ENCODE measurements around the gene GOT2. TPM values are rescaled to one million over a fixed set of nuclear protein-coding genes. Genes with fewer than 3 reads are reported as not detected.
"Not testable (repeated sequence)": the region's sequence is repeated elsewhere in the genome, so short reads cannot be mapped to it uniquely, and the experiment has no call there.

The GOT2 gene
- total RNA-seq, 1 donor from 2014 or later = 429 TPM

DNA sequence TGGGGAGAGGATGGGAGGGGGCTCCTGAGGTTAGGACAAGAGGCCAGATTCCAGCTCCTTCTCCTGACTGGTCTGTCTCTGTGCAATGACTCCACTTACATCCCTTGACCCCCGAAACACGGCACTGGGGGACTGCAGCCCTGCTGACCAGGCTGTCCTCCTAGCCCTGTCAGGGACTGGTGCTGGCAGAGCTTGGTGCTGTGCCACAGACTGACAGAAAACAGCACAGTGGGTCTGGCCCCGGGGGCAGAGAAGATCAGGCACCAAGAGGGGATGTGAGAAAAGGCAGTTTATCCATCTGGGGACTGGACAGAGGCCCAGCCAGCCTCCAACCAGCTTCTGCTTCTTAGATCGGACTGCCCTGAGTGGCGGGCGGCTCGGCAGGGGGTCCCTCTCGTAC, 68.9 kb downstream of the GOT2 start:
- intact Hi-C loops (cut with DNase I) = no loop called here
- no peak for DNase-seq (ENCODE audit: low spot score)

DNA sequence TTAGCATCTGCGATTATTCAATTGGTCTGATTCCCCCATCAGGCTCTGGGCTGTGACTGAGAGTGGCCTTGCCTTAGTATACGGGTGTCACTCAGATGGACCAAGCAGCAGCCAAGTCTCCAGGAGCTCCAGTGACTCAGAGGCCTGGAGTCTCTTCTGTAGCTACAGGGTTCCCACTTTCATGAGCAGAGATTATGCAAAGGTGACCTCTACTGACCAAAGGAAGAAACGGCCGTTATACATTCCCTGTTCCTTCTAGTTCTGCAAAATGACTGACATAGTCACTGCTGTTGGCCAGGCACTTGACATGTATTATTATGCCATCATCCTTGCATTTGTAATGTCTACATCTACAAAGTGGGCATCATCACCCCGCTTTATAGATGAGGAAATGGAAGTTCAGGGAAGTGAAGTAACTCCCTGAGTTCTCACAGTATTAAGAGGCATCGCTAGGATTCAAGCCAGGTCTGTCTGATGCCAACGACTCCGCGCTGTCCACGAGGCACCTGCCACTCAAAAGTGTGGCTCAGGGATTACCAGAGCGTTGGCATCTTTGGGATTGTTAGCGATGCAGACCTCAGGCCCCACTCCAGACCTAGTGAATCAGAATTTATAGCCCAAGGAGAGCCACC, 72.8 kb downstream of the GOT2 start:
- intact Hi-C loops (cut with DNase I) = no loop called here
- no peak for DNase-seq (ENCODE audit: low spot score)

- intact Hi-C loops (cut with DNase I); DNase-seq (ENCODE audit: low spot score): not testable (repeated sequence)
Observed at GRCh38 chr16:58659911-58660310, 74.2 kb downstream of the GOT2 start.

GRCh38 chr16:58658796-58659211, 75.3 kb downstream of the GOT2 start:
- intact Hi-C loops (cut with DNase I) = no loop called here
- DNase-seq (ENCODE audit: low spot score) = no peak

Other genes with a start within 250 kb of the GOT2 start
- gene NDRG4, start 234.2 kb downstream of the GOT2 start, total RNA-seq = 607 TPM
- gene SETD6, start 218.8 kb downstream of the GOT2 start, total RNA-seq = 12.4 TPM
- 85.6 TPM for gene CNOT1, start 104.5 kb downstream of the GOT2 start, total RNA-seq
- gene SLC38A7, start 49.5 kb downstream of the GOT2 start, total RNA-seq = 26.9 TPM

Measured in cardiac septum (tissue), 1 donor.